Measurements from ENCODE around the gene ZNF681.

GRCh38 chr19:23783636-23784035 lies 24.9 kb upstream of the ZNF681 start:
- no peak for TF ChIP-seq CTCF (IDR thresholded peaks at IDR 0.05)
- no peak for TF ChIP-seq POLR2A (IDR thresholded peaks at IDR 0.05)

Data from esophagus squamous epithelium (tissue), 4 donors.